ENCODE results near the gene PRMT1. TPM values are rescaled to one million over a fixed set of nuclear protein-coding genes. Genes with fewer than 3 reads are reported as not detected.
A peak's percentile ranks its signal among the peaks of the same experiment; 100 is the strongest.

Gene PRMT1
- total and polyA plus RNA-seq, 2 experiments from 2014 or later, result 431 to 494 TPM

DNA sequence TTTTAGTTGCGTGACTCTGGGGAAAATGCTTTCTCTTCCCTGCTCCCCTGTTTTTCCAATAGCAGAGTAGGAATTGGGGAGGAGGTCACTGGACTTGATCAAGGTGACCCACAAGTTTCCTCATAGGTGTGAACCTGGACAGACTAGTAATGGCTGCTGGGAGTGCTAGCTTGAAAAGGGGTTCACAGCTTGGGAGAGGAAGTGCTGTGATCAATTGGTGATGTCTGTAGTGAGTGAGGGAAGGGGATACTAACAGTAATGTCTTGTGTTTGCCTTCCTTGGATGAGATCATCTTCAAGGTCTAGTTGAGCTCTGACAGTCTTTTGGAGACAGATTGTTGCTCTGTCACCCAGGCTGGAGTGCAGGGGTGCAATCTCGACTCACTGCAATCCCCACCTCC, 9.6 kb upstream of the PRMT1 start:
- Histone ChIP-seq H3K27me3 (no peaks in the 10 kb centered on the region), H3K9me3 (ENCODE audit: low read depth) (no peaks in the 10 kb centered on the region), H3K27ac (no peak overlapping the region), H3K4me3 (no peak overlapping the region), H3K36me3 (no peaks in the 10 kb centered on the region), H3K4me1 (ENCODE audit: low read depth) (peaks cover 6% of the 10 kb centered on the region)
- no peak for DNase-seq (ENCODE audit: low read depth in 1 of 2, low spot score in 1 of 2)
- TF ChIP-seq, protein P1, sequence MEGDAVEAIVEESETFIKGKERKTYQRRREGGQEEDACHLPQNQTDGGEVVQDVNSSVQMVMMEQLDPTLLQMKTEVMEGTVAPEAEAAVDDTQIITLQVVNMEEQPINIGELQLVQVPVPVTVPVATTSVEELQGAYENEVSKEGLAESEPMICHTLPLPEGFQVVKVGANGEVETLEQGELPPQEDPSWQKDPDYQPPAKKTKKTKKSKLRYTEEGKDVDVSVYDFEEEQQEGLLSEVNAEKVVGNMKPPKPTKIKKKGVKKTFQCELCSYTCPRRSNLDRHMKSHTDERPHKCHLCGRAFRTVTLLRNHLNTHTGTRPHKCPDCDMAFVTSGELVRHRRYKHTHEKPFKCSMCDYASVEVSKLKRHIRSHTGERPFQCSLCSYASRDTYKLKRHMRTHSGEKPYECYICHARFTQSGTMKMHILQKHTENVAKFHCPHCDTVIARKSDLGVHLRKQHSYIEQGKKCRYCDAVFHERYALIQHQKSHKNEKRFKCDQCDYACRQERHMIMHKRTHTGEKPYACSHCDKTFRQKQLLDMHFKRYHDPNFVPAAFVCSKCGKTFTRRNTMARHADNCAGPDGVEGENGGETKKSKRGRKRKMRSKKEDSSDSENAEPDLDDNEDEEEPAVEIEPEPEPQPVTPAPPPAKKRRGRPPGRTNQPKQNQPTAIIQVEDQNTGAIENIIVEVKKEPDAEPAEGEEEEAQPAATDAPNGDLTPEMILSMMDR (IDR thresholded peaks at IDR 0.05; ENCODE audit: low read depth, low read length), result no peak

DNA sequence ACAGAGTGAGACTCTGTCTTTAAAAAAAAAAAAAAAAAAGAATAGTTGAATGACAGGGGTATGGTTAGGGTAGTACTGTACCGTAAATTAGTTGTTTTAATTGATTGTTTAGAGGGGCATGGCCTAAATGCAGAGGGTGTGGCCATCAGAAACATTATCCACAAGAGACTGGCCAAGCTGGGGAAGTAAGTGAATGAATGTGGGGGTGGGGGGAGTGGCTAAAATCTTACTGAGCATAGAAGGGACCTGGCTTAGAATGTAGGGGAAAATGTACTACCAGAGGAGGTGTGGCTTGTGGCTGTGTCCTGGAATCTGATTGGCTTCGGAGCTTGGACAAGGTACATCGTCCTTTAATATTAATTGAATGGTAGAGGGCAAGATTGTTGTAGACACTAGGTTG, 7.6 kb upstream of the PRMT1 start:
- TF ChIP-seq, protein P1 (IDR thresholded peaks at IDR 0.05; ENCODE audit: low read depth, low read length), result no peak
- H3K4me1 ChIP-seq (ENCODE audit: low read depth), result peaks cover 6% of the 10 kb centered on the region
- no peak for DNase-seq (ENCODE audit: low read depth in 1 of 2, low spot score in 1 of 2)
- H3K4me3 ChIP-seq, result no peak overlapping the region
- no peaks in the 10 kb centered on the region for H3K27me3 ChIP-seq
- H3K36me3 ChIP-seq, result no peaks in the 10 kb centered on the region
- H3K9me3 ChIP-seq (ENCODE audit: low read depth), result no peaks in the 10 kb centered on the region
- H3K27ac ChIP-seq, result no peak overlapping the region

- peak; percentile 79 to 91 for DNase-seq (ENCODE audit: low read depth in 1 of 2, low spot score in 1 of 2)
- no peak overlapping the region for H3K4me3 ChIP-seq
- H3K27me3 ChIP-seq, result no peaks in the 10 kb centered on the region
- no peaks in the 10 kb centered on the region for H3K4me1 ChIP-seq (ENCODE audit: low read depth)
- no peaks in the 10 kb centered on the region for H3K36me3 ChIP-seq
- no peaks in the 10 kb centered on the region for H3K9me3 ChIP-seq (ENCODE audit: low read depth)
- peak overlapping the region; percentile 66 for H3K27ac ChIP-seq
- TF ChIP-seq, protein P1 (IDR thresholded peaks at IDR 0.05; ENCODE audit: low read depth, low read length), result peak; percentile 95
Observed at GRCh38 chr19:49672131-49672919, 4.7 kb upstream of the PRMT1 start.

DNA sequence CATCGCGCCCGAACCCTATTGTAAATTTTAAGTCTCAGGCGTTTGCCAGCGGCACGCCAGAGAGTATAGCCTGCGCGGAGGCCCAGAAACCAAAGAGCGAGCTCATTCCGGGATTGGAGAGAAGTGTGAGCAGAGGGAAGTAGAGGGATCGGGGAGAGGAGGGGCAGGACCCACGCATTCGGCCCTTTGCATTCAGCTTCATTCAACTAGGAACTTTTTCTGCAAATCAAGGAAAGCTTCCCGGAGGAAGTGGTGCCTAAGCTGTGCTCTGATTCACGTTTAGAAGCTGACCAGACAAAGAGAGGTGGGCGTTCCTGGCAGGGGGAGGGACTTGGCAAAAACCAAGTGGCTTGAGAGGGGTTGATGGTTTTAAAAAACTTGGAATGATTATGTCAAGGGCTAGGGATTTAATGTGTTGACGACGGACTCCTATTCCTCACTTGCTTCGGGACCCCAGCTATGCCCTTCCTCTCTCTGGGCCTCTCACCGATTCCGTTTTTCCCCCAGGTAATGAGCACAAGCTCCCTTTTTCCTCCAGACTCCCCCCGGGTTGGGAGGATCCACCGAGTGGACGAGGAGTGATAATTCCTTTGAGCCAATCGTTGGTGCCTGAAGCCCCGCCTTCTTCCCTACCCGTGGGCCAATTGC, 811 bp upstream of the PRMT1 start:
- TF ChIP-seq, protein P1 (IDR thresholded peaks at IDR 0.05; ENCODE audit: low read depth, low read length), result no peak
- peaks cover 4% of the 10 kb centered on the region for H3K36me3 ChIP-seq
- peak overlapping the region; percentile 100 for H3K27ac ChIP-seq
- H3K27me3 ChIP-seq, result no peaks in the 10 kb centered on the region
- H3K4me3 ChIP-seq, result peak overlapping the region; percentile 37
- peaks cover 10% of the 10 kb centered on the region for H3K4me1 ChIP-seq (ENCODE audit: low read depth)
- peak; percentile 88 to 97 for DNase-seq (ENCODE audit: low read depth in 1 of 2, low spot score in 1 of 2)
- H3K9me3 ChIP-seq (ENCODE audit: low read depth), result no peaks in the 10 kb centered on the region

GRCh38 chr19:49676784-49677230, 264 bp upstream of the PRMT1 start:
- Histone ChIP-seq H3K27ac (peak overlapping the region; percentile 100), H3K4me3 (peak overlapping the region; percentile 95), H3K9me3 (ENCODE audit: low read depth) (no peaks in the 10 kb centered on the region), H3K36me3 (peaks cover 5% of the 10 kb centered on the region), H3K27me3 (no peaks in the 10 kb centered on the region), H3K4me1 (ENCODE audit: low read depth) (peaks cover 10% of the 10 kb centered on the region)
- TF ChIP-seq, protein P1 (IDR thresholded peaks at IDR 0.05; ENCODE audit: low read depth, low read length), result no peak
- DNase-seq (ENCODE audit: low read depth in 1 of 2, low spot score in 1 of 2), result peak; percentile 100
